OCI-LY1 (cell line): ENCODE data around the gene SMLR1.

ENCODE experiments used
- CTCF ChIP-seq: fragments of 200-600 bp; sonication (generic), shearing (Covaris generic); IDR thresholded peaks from 2 replicates; pipeline ENCODE4 v1.5.1; 2017; ENCODE audit warnings: mild to moderate bottlenecking, antibody characterized with exemption, low read length, moderate library complexity, mixed read lengths
- EZH2 ChIP-seq: fragments of 200-600 bp; sonication (generic), shearing (Covaris generic); IDR thresholded peaks from 2 replicates; pipeline ENCODE4 v1.8.0; 2017; ENCODE audit warnings: borderline replicate concordance, mixed run types, mild to moderate bottlenecking, antibody characterized with exemption, low read length, moderate library complexity, mixed read lengths

GRCh38 chr6:130838951-130839350 lies 11.7 kb downstream of the SMLR1 start:
- TF ChIP-seq CTCF (no peak), EZH2 (no peak)
